Kidney tubule cell (primary cell): ENCODE measurements around the gene PLP1.
"Not testable (repeated sequence)": the region's sequence is repeated elsewhere in the genome, so short reads cannot be mapped to it uniquely, and the experiment has no call there.

Experiments used
- DNase-seq: peaks from one replicate; pipeline ENCODE4 v3.0.0-alpha.2; 2018; ENCODE audit warnings: low spot score

Gene PLP1

DNA sequence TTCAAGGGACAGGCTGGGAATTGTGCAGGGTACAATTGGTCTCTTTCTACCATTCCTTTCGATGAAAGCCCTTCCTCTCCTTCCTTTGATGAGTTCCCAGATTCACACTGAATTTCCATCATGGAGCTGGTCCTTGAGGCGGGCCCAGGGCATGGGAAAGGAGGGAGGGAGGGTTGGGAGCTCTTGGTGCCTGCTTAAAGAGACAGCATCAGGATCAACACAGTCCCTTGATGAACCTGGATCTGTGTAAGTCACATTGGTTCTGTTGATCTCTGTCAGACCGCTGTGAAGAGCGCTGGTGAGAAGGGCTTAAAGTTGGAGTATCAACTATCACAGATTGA, 4.4 kb downstream of the PLP1 start:
- DNase-seq, result no peak

DNA sequence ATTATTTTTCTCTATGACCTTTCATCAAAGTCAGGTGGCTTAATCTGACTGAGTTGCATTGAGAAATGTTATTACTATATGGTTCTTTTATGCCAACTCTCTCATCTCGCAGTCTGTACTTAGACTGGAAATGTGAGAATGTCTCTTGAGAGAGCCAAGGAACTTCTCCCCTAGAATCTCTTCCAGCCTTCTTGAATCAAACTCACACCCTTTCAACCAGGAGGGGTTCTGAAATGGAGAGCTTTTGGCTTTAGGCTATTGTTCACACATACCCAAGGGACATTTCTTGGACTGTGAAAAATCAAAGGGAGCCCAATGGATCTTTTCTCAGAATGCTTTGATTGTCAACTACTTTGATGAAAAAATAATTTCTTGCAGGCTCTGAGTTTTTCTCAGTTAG, 5.1 kb downstream of the PLP1 start:
- no peak for DNase-seq

DNA sequence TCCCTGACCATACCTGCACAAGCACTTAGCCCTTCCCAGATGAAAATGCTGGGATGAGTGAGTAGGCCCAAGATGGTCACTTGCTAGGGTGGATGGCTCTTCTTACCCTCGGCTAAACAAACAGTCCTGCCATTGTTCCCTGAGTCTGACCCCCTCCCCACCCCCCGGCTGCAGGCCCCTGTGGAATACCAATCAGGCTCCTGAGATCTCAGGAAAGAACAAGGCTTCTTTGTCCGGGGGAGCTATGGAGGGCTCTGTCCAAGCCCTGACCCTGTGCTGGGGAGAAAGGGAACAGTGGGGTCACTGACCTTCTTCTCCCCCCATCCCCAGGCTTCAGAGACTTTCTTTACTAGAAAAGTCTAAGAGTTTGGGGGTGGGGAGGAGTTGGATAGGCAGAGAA, 6.0 kb downstream of the PLP1 start:
- no peak for DNase-seq

DNA sequence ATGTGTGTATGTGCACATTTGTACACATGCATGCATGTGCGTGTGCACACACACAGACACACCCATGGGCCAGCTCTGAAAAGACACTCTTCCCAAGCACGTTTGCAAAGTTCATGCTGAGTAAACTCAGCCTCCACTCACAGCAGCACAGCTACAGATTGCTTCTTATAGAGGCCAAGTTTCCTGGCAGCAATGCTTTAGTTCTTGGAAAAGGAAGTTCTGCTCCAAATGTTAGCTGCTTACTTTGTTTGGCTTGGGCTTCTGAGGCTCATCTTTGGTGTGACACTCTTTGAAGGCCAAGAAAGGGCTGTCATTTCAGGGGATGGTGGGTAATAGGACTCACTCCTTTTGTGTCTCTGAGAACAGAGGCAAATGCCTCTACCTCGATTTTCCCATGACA, 6.6 kb downstream of the PLP1 start:
- DNase-seq, result no peak

DNA sequence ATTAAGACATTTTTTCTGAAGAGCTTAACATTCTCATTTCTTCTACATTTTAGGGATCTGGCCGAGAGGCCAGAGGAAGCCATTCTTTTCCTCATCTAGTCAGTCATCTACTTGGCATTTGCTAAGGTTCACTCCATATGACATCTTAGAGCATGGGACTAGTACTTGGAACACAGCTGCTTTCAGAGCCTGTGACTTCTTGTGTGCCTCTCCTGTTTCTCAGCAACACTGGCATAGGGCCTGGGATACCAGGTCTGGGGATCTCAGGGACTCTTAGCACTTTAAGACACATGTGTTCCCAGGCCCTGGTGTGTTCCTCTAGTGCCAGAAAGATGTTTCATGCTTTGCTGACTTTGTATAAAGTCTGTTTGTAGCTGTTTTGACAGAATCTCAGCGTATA, 7.3 kb downstream of the PLP1 start:
- no peak for DNase-seq

DNA sequence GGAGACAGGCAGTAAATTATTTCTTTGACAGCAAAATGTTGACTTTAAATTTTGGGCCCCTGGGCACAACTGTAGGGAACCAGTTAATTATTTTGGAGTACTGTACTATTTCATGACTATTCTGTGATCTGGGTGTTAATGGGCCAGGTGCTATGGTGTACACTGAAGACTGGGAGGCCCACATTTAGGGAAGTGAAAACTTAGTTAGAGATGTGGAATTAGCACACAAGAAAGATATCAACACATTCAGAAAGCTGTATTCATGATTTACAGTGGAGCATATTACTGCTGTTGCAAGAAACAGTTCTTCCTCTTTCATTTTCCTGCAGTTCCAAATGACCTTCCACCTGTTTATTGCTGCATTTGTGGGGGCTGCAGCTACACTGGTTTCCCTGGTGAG, 12.4 kb downstream of the PLP1 start:
- no peak for DNase-seq

DNA sequence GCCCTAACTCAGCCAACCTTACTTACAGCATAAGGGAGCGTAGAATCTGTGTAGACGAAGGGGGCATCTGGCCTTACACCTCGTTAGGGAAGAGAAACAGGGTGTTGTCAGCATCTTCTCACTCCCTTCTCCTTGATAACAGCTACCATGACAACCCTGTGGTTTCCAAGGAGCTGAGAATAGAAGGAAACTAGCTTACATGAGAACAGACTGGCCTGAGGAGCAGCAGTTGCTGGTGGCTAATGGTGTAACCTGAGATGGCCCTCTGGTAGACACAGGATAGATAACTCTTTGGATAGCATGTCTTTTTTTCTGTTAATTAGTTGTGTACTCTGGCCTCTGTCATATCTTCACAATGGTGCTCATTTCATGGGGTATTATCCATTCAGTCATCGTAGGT, 14.6 kb downstream of the PLP1 start:
- no peak for DNase-seq

DNA sequence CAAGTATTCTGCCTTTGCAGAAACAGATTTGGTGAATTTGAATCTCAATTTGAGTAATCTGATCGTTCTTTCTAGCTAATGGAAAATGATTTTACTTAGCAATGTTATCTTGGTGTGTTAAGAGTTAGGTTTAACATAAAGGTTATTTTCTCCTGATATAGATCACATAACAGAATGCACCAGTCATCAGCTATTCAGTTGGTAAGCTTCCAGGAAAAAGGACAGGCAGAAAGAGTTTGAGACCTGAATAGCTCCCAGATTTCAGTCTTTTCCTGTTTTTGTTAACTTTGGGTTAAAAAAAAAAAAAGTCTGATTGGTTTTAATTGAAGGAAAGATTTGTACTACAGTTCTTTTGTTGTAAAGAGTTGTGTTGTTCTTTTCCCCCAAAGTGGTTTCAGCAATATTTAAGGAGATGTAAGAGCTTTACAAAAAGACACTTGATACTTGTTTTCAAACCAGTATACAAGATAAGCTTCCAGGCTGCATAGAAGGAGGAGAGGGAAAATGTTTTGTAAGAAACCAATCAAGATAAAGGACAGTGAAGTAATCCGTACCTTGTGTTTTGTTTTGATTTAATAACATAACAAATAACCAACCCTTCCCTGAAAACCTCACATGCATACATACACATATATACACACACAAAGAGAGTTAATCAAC, 15.3 kb downstream of the PLP1 start:
- no peak for DNase-seq

DNA sequence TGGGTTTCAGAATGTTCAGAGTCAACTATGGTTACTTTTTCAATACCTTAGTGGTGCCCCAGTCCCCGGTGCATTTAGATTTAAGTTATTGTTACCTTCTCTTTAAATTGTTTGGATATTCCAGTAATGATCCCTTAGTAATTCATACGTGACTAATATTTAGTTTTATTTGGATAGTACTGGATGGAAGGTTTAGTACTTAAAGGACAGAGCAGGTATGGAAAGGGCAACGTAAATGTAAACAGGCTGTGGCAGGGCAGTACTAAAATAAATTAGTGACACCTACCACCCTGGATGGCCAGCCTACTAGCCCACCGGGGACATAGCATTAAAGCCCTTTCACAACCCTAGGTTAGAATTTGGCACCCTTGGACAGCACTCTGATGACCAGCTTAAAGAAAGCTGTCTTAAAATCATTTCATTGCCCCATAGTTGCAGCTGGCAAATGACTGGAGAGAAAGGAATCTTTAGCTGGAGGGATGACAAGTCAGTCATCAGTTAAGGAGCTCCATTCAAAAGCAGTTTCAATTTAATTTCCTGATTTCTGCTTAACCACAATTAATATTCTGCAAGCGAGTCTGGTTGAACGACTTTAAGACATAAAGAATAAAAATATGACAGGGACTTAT, 16.4 kb downstream of the PLP1 start:
- DNase-seq, result peak; percentile 29

DNA sequence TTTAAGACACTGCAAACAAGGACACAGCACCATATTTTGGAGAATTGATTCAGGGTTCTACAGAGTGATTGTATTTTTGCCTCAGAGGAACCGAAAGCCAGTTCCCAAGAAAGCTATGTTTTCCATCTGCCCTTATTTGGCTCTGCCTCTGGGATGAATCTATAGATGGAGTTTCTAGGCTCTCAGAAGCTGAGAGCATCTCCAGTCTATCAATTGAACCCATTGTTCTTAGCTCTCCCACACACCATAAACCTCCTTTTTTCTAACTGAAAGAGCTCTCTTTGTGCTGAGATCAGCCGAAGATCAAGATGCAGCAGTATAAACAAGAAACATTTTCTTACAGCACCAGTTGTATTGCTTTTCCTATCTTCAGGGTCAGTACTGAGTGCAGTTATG, 16.9 kb downstream of the PLP1 start:
- DNase-seq, result no peak

DNA sequence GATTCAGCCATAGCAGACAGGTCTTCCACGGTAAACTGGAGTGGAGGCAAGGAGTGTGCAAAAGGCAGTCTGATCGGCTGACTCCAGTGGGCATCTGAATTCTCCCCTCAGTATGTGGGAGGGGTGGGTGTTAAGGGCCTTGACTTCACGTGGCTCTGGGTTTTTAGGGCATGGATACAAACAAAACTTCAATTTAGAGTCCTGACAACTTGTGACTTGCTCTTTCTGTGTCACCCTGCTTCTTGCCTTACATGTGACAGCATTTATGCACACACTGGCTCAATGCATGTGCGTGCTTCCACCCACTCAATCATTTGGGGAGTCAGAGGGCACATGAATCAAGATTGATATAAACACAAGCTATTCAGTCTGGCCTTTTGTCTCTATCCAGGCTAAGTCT, 17.5 kb downstream of the PLP1 start:
- no peak for DNase-seq

DNA sequence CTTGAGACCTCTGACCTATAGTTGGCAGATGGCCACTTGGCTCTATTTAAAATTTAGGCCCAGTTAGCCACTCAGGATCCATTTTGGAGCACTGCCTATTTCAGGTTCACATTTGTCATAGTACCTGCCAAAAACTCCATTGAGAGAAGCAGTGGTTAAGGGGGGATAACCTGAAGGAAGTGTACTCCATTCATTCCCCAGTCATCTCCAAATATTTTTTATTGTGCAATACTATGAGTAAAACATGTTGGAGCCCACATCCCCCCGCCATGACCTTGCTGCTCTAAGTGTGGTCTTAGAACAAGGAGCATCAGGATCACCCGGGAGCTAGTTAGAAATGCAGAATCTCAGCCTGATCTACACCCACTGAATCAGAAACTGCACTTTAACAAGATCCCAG, 21.1 kb downstream of the PLP1 start:
- DNase-seq, result no peak

DNA sequence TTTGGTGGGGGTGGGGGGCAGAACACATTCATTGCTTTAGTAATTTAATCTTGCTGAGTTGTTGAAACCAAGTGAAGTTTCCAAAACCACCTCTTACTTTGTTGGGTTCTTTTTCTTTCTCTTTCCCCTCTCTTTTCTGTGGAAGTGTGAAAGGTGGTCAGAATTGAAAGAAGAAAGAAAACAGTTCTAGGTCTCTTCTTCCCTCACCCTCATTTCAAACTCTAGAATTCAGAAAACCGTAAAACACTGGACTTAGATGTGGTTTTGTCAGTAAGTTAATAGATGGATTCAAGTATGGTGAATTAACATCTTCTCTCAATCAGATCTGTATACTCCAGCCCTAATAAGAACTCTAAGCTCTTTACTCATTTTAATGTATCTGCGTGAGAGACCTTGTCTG, 23.7 kb downstream of the PLP1 start:
- no peak for DNase-seq

DNA sequence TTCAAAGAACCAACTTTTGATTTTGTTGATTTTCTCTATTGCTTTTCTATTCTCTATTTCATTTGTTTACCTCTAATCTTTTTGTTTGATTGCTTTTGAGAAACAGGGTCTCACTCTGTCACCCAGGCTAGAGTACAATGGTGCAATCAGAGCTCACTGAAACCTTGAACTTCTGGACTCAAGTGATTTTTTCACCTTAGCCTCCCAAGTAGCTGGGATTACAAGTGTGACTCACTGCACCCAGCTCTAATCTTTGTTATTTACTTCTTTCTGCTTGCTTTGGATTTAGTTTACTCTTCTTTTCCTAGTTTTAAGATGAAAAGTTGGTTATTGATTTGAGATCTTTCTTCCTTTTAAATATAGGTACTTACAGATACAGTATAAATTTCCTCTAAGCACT, 29.2 kb downstream of the PLP1 start:
- no peak for DNase-seq

DNA sequence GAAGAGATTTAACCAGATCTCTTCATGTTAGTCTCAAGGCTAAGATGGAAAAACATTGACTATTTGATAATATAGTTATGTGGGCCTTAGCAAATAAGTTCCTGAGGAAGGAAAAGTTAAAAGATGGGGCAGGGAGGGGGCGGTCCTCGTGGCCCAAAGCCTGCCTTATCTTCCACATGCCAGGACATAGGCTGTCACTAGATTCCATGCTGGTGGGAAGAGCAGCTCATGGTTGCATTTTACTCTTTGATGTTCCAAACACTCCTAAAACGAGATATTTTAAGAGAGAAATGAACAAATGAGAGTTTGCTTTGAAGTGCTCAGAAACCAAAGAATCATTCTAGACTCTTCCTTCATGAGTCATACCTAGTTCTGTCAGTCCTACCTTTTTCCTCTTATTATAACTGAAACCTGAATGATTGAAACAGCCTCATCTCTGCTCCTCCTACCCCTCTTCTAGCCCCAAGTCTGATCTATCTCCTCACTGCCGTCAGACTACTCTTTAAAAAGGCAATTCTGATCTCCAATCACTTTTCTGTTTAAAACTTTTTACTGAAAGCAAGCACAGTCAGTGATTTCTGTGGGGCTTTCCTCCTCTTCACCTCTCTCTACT, 30.3 kb downstream of the PLP1 start:
- DNase-seq, result no peak

DNA sequence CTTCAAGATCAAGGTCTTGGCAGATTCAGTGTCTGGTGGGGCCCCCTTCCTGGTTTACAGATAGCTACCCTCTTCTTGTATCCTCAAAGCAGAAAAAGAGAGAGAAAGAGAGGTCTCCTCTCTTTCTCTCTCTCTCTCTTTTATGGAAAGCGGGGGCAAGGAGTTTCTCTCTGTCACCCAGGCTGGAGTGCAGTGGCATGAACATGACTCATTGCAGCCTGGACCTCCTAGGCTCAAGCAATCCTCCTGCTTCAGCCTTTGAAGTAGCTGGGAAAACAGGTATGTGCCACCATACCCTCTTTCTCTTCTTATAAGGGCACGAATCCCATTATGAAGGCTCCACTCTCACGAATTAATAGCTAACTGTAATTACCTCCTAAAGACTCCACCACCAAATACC, 35.2 kb downstream of the PLP1 start:
- DNase-seq, result peak; percentile 28

DNA sequence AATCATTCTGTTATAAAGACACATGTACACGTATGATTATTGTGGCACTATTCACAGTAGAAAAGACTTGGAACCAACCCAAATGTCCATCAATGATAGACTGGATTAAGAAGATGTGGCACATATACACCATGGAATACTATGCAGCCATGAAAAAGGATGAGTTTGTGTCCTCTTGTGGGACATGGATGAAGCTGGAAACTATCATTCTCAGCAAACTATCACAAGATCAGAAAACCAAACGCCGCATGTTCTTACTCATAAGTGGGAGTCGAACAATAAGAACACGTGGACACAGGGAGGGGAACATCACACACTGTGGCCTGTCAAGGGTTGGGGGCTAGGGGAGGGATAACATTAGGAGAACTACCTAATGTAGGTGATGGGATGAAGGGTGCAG, 40.5 kb downstream of the PLP1 start:
- not testable (repeated sequence) for DNase-seq

DNA sequence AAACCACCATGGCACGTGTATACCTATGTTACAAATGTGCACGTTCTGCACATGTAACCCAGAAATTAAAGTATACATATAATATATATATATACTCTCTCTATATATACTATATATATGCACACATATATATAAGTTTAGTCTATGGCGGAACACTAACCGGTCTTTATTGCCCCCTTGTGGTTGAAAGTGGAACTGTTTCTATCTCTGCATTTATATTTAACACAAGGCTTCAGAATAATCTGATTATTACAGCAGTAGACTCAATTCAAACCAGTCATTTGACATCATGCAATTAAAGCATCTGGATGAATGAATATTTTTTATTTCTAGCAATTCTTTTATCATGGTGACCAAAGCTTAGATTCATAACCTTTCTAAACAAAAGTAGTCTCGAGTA, 40.9 kb downstream of the PLP1 start:
- DNase-seq, result peak; percentile 45

DNA sequence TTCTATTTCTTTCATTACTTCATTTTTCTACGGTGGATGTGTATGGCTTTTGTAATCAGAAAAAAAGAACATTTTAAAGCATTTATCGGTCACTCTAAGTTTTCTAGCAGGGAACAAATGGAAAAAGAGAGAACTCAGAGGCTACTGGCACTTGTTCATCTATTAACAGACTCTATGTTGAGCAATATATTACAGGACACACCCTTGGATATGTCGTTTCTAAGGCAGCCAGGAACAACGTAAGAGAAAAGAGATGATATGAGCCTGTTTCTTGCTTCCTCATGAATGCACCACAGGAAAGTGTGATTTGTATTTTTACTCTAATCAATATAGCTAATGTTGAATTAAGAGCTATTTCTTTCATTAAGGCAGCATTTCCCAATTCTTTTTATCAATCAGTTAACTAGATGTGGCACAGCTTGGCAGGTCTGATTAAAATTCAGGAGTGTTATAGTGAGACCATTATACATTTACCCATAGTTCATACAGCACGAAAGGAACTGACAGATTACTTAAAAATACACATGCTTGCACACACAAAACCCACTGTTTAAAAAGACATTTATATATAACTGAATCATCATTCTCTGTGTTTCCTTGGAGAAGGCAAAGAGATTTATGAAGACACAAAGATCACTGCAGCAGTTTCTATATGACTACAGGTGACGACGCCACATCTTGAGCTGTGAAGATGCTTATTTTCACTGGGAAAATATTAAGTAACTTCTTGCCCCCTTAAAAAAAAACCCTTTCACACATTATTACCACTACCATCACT, 42.4 kb downstream of the PLP1 start:
- peak; percentile 3 for DNase-seq

DNA sequence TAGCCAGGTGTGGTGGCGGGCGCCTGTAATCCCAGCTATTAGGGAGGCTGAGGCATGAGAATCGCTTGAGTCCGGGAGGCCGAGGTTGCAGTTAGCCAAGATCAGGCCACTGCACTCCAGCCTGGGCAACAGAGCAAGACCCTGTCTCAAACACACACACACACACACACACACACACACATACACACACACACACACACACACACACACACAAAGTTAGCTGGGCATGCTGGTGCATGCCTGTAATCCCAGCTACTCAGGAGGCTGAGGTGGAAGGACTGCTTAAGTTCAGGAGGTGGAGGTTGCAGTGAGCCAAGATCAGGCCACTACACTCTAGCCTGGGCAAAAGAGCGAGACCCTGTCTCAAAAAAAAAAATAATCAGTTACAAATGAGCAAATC, 44.2 kb downstream of the PLP1 start:
- not testable (repeated sequence) for DNase-seq

DNA sequence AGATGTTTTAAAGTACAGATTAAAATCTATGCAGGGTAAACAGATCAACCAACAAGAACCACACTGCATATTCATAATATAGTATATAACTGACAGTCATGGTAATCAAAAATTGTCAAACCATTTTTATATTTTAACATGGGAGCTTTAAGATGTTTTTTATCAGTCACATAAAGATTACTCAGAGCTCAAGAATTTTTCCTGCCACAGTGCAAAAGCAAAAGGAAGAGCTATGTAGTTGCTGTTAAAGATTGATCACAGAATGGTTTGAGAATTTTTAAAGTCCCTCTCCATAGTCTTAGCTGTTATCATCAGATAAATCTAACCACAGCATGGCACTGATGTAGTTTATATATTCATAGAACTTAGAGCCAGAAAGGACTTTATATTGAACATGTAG, 47.0 kb downstream of the PLP1 start:
- peak; percentile 49 for DNase-seq

DNA sequence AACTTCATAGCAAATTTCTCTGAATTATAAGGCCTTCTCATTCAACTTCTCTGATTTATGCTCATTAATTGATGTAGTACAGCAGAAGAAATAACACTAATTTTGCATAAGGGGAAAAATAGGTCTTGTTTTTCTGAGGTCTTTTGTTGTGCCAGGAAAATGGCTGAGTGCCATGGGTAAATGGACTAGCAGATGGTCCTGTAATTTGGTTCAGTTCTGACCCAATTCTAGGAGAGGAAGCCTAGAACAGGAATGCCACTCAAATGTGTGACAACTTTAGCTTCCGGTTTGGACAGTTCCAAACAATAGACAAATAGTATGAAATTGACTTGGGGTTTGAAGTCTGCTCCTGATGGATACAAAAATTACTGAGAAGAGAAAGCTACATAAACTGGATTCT, 49.2 kb downstream of the PLP1 start:
- DNase-seq, result no peak

DNA sequence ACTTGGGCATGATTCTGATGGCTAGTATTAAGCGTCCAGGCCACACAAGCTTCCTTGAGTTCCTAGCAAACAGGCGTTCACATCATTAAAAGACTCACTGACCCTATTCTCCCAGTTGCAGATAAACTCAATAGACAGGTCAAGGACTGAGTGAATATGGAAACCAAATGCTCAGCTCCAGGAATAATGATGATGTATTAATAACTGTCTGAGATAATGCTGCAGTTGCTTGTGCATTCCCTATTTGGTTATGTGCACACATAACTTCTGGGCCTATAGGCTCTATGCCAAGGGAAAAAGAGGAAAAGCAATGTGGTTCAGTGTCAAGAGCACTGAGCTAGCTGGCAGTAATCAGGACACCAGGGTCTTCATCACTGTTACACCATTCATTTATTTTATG, 51.9 kb downstream of the PLP1 start:
- DNase-seq, result no peak
